Loucy (cell line): ENCODE measurements around the gene SLC5A10.

Experiments
- H2AFZ ChIP-seq: fragments of 200-600 bp; sonication (generic); 2 replicates; pipeline ENCODE4 v1.6.0; 2016; ENCODE audit warnings: antibody characterized with exemption, mild to moderate bottlenecking, low read length, moderate library complexity
- H3F3A ChIP-seq: fragments of 200-600 bp; 2 replicates; pipeline ENCODE4 v1.6.0; 2016; ENCODE audit warnings: antibody characterized with exemption, low read depth, mild to moderate bottlenecking
- H3K27me3 ChIP-seq: fragments of 200-600 bp; sonication (generic); 2 replicates; pipeline ENCODE4 v1.6.1; 2014; ENCODE audit warnings: low read length, mild to moderate bottlenecking; ENCODE audit not compliant: insufficient read depth, poor library complexity, severe bottlenecking
- H3K36me3 ChIP-seq: fragments of 200-600 bp; sonication (generic); 2 replicates; pipeline ENCODE4 v1.6.1; 2016; ENCODE audit warnings: low read length; ENCODE audit not compliant: insufficient read depth
- H3K4me1 ChIP-seq: fragments of 200-600 bp; sonication (generic); 2 replicates; pipeline ENCODE4 v1.5.1; 2014; ENCODE audit warnings: low read length, mild to moderate bottlenecking; ENCODE audit not compliant: insufficient read depth, poor library complexity, severe bottlenecking
- H3K4me2 ChIP-seq: fragments of 200-600 bp; sonication (generic); 2 replicates; pipeline ENCODE4 v1.6.0; 2014; ENCODE audit warnings: antibody characterized with exemption, low read length, low read depth, mild to moderate bottlenecking; ENCODE audit not compliant: poor library complexity, severe bottlenecking
- H3K4me3 ChIP-seq: fragments of 200-600 bp; sonication (generic); 2 replicates; pipeline ENCODE4 v1.5.1; 2014; ENCODE audit warnings: low read length, mild to moderate bottlenecking, mixed read lengths; ENCODE audit not compliant: poor library complexity, severe bottlenecking
- H3K79me2 ChIP-seq: fragments of 200-600 bp; sonication (generic); 2 replicates; pipeline ENCODE4 v1.6.1; 2014; ENCODE audit warnings: low read length; ENCODE audit not compliant: insufficient read depth
- H3K9ac ChIP-seq: fragments of 200-600 bp; sonication (generic); 2 replicates; pipeline ENCODE4 v1.6.0; 2014; ENCODE audit warnings: mild to moderate bottlenecking, low read depth, low read length, moderate library complexity; ENCODE audit not compliant: poor library complexity, severe bottlenecking
- H3K9me2 ChIP-seq: fragments of 200-600 bp; sonication (generic); replicated peaks from 2 replicates; pipeline ENCODE4 v1.6.1; 2016; ENCODE audit warnings: low read depth, low read length, mixed read lengths
- H3K9me3 ChIP-seq: fragments of 200-600 bp; sonication (generic); 2 replicates; pipeline ENCODE4 v1.6.1; 2014; ENCODE audit warnings: mild to moderate bottlenecking, antibody characterized with exemption, low read length, low read depth; ENCODE audit not compliant: insufficient read depth
- H4K20me1 ChIP-seq: fragments of 200-600 bp; sonication (generic); 2 replicates; pipeline ENCODE4 v1.6.0; 2014; ENCODE audit warnings: antibody characterized with exemption, low read length, mild to moderate bottlenecking; ENCODE audit not compliant: insufficient read depth, poor library complexity, severe bottlenecking
- EZH2phosphoT487 ChIP-seq: fragments of 200-600 bp; IDR thresholded peaks from 2 replicates; pipeline ENCODE4 v1.6.1; 2018; ENCODE audit warnings: antibody characterized with exemption, mild to moderate bottlenecking, moderate library complexity, borderline replicate concordance
- TF ChIP-seq, protein P1 (sequence below): fragments of 200-600 bp; sonication (generic); conservative IDR thresholded peaks from 2 replicates; pipeline ENCODE4 v1.5.1; 2014; ENCODE audit warnings: mild to moderate bottlenecking, antibody characterized with exemption, low read length

Gene SLC5A10

DNA sequence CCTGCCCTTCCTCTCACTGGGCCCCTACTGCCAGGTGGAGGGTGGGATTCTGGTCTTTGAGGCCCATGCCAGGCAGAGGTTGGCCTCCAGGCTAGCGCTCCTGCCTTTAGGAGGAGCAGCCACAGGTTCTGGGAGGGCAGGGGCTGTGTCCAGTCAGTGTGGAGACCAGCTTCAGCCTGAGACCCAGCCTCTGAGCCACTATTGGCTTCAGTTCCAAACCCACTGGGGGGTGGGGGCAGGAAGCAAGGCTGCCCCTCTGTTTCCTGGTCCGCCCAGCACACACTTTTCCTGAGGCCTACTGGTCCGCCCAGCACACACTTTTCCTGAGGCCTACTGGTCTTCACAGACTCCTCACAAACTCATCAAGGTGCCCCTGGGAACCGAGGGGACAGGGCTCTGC lies 16.4 kb downstream of the SLC5A10 start:
- no peaks in the 10 kb centered on the region for H3K27me3 ChIP-seq
- H3K4me1 ChIP-seq: peaks cover 54% of the 10 kb centered on the region
- H3K36me3 ChIP-seq: no peaks in the 10 kb centered on the region
- H3K9me3 ChIP-seq: no peaks in the 10 kb centered on the region
- TF ChIP-seq, protein P1, sequence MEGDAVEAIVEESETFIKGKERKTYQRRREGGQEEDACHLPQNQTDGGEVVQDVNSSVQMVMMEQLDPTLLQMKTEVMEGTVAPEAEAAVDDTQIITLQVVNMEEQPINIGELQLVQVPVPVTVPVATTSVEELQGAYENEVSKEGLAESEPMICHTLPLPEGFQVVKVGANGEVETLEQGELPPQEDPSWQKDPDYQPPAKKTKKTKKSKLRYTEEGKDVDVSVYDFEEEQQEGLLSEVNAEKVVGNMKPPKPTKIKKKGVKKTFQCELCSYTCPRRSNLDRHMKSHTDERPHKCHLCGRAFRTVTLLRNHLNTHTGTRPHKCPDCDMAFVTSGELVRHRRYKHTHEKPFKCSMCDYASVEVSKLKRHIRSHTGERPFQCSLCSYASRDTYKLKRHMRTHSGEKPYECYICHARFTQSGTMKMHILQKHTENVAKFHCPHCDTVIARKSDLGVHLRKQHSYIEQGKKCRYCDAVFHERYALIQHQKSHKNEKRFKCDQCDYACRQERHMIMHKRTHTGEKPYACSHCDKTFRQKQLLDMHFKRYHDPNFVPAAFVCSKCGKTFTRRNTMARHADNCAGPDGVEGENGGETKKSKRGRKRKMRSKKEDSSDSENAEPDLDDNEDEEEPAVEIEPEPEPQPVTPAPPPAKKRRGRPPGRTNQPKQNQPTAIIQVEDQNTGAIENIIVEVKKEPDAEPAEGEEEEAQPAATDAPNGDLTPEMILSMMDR: no peak
- TF ChIP-seq EZH2phosphoT487: no peak
- no peaks in the 10 kb centered on the region for H3K79me2 ChIP-seq
- H4K20me1 ChIP-seq: no peaks in the 10 kb centered on the region
- peak overlapping the region; percentile 71 for H3K4me2 ChIP-seq
- peak overlapping the region; percentile 78 for H3K9ac ChIP-seq
- H2AFZ ChIP-seq: 0 out of 2 replicates have a peak overlapping the region, but pooled peaks have one; percentile 6
- peak overlapping the region; percentile 25 for H3K4me3 ChIP-seq
- no peaks in the 10 kb centered on the region for H3K9me2 ChIP-seq
- H3F3A ChIP-seq: no peaks in the 10 kb centered on the region

DNA sequence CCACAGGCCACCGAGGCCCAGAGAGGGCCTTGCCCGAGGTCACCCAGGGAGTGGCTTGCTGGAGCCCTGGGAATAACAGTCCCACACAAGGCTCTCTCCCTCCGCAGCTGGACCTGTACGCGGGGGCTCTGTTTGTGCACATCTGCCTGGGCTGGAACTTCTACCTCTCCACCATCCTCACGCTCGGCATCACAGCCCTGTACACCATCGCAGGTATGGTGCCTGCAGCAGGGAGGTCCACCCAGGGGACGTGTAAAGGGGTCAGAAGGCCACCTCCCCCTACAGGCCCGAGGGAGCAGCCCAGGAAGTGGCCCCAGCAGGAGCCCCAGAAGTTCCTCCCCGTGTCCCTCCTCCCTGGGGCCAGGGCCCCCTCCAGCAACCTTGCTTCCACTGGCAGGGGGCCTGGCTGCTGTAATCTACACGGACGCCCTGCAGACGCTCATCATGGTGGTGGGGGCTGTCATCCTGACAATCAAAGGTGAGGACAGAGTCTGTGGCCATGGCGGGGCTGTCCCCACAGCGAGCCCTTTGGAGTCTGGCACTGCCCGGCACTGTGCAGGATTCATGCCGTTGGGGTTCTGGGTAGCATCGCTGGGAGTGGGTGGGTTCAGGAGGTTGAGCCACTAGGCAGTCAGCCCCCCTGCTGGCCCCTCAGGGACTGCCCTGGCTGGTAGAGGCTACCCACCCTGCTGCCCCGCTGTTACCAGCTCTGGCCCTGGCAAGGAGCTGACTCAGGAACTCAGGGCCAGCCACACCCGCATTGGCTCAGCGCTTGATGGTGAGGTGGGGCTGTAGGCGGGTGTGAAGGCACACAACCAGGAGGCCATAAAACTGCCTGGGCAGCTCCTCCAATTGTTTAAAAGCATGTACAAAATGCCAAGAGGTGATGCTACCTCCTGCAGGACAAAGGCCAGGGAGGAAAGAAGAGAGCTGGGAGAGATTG lies 17.3 kb downstream of the SLC5A10 start:
- Histone ChIP-seq H3K4me1 (peaks cover 54% of the 10 kb centered on the region), H3K9me2 (no peaks in the 10 kb centered on the region), H4K20me1 (no peaks in the 10 kb centered on the region), H3K4me2 (peak overlapping the region; percentile 71), H3F3A (no peaks in the 10 kb centered on the region), H3K9ac (peak overlapping the region; percentile 78), H3K9me3 (no peaks in the 10 kb centered on the region), H3K36me3 (no peaks in the 10 kb centered on the region), H3K4me3 (peak overlapping the region; percentile 25), H3K79me2 (no peaks in the 10 kb centered on the region), H3K27me3 (no peaks in the 10 kb centered on the region), H2AFZ (no peak overlapping the region)
- TF ChIP-seq EZH2phosphoT487: no peak
- TF ChIP-seq, protein P1: no peak

DNA sequence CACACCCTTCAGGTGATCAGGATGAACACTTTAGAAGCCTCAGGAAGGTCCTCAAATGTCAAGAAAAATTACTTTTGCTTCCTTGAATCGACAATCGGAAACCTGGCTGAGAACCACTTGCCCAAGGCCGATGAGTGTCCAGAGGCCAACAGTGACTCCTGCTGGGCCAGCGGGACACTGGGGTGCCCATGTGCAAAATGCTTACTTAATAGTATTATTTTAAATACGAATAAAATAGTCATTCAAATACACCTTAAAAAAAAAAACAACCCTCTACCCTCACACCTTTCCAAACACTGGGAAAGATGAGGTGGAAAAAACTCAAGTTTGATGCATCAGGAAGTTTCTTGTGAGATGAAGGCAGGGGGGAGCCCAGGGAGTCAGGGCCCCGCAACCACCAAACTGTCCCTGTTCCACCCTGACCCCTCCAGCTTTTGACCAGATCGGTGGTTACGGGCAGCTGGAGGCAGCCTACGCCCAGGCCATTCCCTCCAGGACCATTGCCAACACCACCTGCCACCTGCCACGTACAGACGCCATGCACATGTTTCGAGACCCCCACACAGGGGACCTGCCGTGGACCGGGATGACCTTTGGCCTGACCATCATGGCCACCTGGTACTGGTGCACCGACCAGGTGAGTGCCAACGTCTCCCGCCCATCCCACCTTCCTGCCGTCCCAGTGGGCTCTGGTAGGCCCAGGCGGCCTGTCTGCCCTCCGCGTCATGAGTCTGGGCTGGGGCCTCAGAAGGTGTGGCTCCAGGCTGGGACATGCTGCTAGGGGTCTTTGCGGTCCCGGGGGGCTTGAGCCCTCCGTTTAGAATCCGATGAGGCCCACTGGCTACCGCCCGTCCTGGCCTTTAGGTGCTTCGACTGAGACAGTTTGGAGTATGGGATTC lies 18.9 kb downstream of the SLC5A10 start:
- Histone ChIP-seq H3K36me3 (no peaks in the 10 kb centered on the region), H3K4me1 (peaks cover 45% of the 10 kb centered on the region), H3K4me2 (peak overlapping the region; percentile 71), H3K9me3 (no peaks in the 10 kb centered on the region), H4K20me1 (no peaks in the 10 kb centered on the region), H3K27me3 (no peaks in the 10 kb centered on the region), H3K79me2 (no peaks in the 10 kb centered on the region), H3K4me3 (no peak overlapping the region), H3K9ac (peak overlapping the region; percentile 78), H2AFZ (no peak overlapping the region), H3K9me2 (no peaks in the 10 kb centered on the region), H3F3A (no peaks in the 10 kb centered on the region)
- no peak for TF ChIP-seq EZH2phosphoT487
- TF ChIP-seq, protein P1: peak; percentile 41
